Measurements from ENCODE around the gene KLHDC10.
"Not testable (repeated sequence)": the region's sequence is repeated elsewhere in the genome, so short reads cannot be mapped to it uniquely, and the experiment has no call there.

DNA sequence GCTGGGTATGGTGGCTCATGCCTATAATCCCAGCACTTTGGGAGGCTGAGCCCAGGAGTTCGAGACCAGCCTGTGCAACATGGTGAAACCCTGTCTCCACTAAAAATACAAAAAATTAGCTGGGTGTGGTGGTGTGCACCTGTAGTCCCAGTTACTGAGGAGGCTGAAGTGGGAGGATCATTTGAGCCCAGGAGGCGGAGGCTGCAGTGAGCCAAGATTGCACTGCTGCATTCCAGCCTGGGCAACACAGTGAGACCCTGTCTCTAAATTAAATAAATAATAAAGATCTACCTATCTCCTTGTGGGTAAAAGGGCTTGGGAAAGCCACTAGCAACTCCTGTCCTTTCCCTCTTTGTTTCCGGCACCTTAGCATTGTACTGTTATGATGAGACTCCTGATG, 56.5 kb downstream of the KLHDC10 start:
- TF ChIP-seq EZH2 (IDR thresholded peaks at IDR 0.05; ENCODE audit: borderline replicate concordance, low read depth, low read length, severe bottlenecking): not testable (repeated sequence)
- TF ChIP-seq, protein P1, sequence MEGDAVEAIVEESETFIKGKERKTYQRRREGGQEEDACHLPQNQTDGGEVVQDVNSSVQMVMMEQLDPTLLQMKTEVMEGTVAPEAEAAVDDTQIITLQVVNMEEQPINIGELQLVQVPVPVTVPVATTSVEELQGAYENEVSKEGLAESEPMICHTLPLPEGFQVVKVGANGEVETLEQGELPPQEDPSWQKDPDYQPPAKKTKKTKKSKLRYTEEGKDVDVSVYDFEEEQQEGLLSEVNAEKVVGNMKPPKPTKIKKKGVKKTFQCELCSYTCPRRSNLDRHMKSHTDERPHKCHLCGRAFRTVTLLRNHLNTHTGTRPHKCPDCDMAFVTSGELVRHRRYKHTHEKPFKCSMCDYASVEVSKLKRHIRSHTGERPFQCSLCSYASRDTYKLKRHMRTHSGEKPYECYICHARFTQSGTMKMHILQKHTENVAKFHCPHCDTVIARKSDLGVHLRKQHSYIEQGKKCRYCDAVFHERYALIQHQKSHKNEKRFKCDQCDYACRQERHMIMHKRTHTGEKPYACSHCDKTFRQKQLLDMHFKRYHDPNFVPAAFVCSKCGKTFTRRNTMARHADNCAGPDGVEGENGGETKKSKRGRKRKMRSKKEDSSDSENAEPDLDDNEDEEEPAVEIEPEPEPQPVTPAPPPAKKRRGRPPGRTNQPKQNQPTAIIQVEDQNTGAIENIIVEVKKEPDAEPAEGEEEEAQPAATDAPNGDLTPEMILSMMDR (IDR thresholded peaks at IDR 0.05; ENCODE audit: borderline replicate concordance, extremely low read depth, low read length, poor library complexity, severe bottlenecking): not testable (repeated sequence)
